Breast epithelium (tissue), 3 donors: ENCODE data around the gene ZSCAN29.

Experiments used
- CTCF ChIP-seq, 3 donors: fragments of 450-650 bp; IDR thresholded peaks; one replicate each; pipeline ENCODE4 v1.5.1; 2016 to 2017; ENCODE audit warnings: antibody characterized with exemption in 3 of 3, mild to moderate bottlenecking in 3 of 3, moderate library complexity in 3 of 3
- POLR2A ChIP-seq: fragments of 450-650 bp; IDR thresholded peaks from one replicate; pipeline ENCODE4 v1.6.1; 2016; ENCODE audit warnings: antibody characterized with exemption, mild to moderate bottlenecking, moderate library complexity

GRCh38 chr15:43352693-43353382 lies 18.0 kb downstream of the ZSCAN29 start:
- TF ChIP-seq POLR2A (no peak), CTCF (IDR thresholded peaks at IDR 0.05) (no peak)
